KOPT-K1 (cell line): ENCODE results near the gene SHROOM1.

ENCODE experiments used
- H3K27ac ChIP-seq: fragments of 200-600 bp; sonication (generic); 2 replicates; pipeline ENCODE4 v1.5.1; 2016; ENCODE audit warnings: antibody characterized with exemption, mild to moderate bottlenecking, low read depth, low read length; ENCODE audit not compliant: poor library complexity, severe bottlenecking
- H3K36me3 ChIP-seq: fragments of 200-600 bp; sonication (generic); 2 replicates; pipeline ENCODE4 v1.5.1; 2017; ENCODE audit warnings: antibody characterized with exemption, mild to moderate bottlenecking, low read length, moderate library complexity; ENCODE audit not compliant: insufficient read depth
- H3K9me3 ChIP-seq: fragments of 200-600 bp; sonication (generic); 2 replicates; pipeline ENCODE4 v1.5.1; 2017; ENCODE audit warnings: antibody characterized with exemption, low read length, mild to moderate bottlenecking; ENCODE audit not compliant: insufficient read depth, poor library complexity, severe bottlenecking

Gene SHROOM1

GRCh38 chr5:132830436-132831094 lies at the start of gene SHROOM1:
SHROOM1 (minus strand) TSS chr5:132830647; CDS start chr5:132826140, 4,507 bp downstream.
- H3K27ac ChIP-seq = peak within 1 kb of the TSS; percentile 31
- H3K36me3 ChIP-seq = no peaks in the 10 kb centered on the region
- H3K9me3 ChIP-seq = no peaks in the 10 kb centered on the region

- Histone ChIP-seq H3K27ac (no peak overlapping the region), H3K9me3 (no peaks in the 10 kb centered on the region), H3K36me3 (peaks cover 95% of the 10 kb centered on the region)
Measured at GRCh38 chr5:132877938-132878337, 47.5 kb upstream of the SHROOM1 start.

DNA sequence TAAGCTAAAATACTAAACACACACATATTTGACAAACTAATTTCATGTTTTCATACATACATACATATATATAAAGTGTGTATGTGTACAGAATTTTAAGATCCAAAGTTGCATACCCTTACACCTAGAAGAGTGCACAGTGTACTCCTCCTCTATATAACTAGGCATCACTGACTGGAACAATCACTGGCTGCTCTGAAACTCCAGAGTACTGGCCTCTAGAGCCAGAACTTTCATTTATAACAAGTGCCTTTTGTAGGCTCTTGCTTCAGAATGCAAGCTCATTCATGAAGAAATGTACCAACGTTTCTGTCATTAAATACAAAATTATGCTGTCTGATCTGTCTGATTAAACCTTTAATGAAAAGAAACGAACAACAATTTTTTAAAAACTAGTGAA lies 47.0 kb upstream of the SHROOM1 start:
- H3K27ac ChIP-seq = no peak overlapping the region
- H3K36me3 ChIP-seq = peaks cover 95% of the 10 kb centered on the region
- no peaks in the 10 kb centered on the region for H3K9me3 ChIP-seq

DNA sequence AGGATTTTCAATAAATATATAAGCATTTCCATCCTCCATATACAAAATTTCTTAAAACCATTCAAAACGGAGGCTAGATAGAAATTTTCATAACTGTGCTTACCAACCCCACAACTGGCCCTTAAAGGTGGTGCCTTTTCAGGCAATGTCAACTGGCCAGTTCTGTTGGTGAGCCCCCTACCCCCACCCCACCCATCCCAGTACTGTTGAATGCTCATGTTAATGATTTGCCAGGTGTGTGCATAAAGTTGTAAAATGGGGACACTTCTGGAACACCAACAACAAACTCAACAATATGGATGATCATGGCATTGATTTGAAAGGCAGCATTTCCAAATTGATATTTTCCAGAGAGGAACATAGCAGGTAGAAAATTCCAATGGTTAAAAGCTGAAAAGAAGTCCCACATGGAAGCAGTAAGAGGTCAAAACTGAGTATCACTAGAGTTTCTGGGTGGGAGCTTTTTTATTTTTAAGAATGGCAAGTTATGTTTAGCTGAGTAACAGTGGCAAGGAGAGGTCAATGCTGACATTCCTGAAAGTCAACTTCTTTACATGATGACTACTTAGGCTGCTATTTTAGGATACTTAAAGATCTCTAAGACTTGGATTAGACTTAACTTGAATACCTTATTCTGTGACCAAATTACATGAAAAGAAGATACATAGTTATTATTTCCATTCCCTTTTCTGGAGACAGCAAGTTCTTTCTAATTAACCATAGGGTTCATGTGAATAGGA lies 45.7 kb upstream of the SHROOM1 start:
- no peak overlapping the region for H3K27ac ChIP-seq
- H3K9me3 ChIP-seq = no peaks in the 10 kb centered on the region
- peaks cover 95% of the 10 kb centered on the region for H3K36me3 ChIP-seq

DNA sequence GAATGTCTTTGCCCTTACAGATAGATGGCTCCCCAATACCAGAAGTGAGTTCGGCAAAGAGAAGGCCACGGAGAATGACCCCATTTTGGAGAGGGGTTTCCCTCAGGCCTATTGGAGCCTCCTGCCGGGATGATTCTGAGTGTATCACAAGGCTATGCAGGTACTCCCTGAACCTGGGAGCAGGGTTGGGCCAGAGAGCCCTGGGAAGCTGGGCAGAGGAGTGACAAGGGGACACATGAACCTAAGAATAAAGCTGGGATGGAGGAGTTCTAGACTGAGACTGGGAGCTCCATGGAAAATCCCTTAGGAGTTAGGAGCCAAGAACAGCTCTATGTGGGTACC lies 43.5 kb upstream of the SHROOM1 start:
- Histone ChIP-seq H3K36me3 (peaks cover 93% of the 10 kb centered on the region), H3K9me3 (no peaks in the 10 kb centered on the region), H3K27ac (no peak overlapping the region)

DNA sequence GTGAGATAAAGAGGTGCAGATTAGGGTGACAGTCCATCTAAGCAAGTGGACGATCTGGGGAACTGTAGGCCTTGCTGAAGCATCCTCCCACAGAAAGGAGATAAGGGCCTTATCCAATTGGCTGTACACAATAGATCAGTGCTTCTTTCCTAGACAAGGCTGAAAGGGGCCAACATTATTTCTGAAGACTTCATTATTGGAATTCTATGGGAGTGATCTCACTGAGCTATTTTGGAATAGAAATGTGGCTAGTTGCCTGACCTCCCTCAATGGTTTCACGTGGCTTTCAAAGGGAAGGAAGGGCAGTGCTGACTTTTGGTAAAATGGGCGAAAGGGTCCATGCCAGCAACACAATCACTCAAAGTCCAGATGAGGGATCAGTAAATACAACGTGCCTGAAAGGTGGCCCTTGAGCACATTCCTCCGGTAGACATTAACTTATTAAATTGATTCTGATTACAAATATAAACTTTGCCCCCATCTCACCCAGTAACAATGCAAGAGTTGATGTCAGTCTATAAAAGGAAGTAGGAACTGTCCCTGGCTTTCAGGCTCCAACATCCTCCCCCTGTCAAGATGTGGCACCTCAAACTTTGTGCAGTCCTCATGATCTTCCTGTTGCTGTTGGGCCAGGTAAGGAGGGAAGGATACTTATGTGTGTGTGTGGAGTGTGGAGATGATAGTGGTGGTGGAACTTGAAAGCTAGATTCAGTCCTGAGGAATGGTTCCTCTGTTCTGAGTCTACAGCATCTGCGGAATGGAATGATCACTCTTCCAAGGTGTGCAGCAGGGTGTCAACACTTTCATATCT lies 42.9 kb upstream of the SHROOM1 start, which contains the start of gene LEAP2:
LEAP2 (plus strand) TSS at position 550 of the 811 bp plus-strand sequence; CDS start at position 577, 27 bp downstream.
- no peak within 1 kb of the TSS for H3K27ac ChIP-seq
- H3K9me3 ChIP-seq = no peaks in the 10 kb centered on the region
- H3K36me3 ChIP-seq = peaks cover 93% of the 10 kb centered on the region

GRCh38 chr5:132872788-132873118 lies 42.3 kb upstream of the SHROOM1 start:
- no peak overlapping the region for H3K27ac ChIP-seq
- H3K36me3 ChIP-seq = peaks cover 93% of the 10 kb centered on the region

DNA sequence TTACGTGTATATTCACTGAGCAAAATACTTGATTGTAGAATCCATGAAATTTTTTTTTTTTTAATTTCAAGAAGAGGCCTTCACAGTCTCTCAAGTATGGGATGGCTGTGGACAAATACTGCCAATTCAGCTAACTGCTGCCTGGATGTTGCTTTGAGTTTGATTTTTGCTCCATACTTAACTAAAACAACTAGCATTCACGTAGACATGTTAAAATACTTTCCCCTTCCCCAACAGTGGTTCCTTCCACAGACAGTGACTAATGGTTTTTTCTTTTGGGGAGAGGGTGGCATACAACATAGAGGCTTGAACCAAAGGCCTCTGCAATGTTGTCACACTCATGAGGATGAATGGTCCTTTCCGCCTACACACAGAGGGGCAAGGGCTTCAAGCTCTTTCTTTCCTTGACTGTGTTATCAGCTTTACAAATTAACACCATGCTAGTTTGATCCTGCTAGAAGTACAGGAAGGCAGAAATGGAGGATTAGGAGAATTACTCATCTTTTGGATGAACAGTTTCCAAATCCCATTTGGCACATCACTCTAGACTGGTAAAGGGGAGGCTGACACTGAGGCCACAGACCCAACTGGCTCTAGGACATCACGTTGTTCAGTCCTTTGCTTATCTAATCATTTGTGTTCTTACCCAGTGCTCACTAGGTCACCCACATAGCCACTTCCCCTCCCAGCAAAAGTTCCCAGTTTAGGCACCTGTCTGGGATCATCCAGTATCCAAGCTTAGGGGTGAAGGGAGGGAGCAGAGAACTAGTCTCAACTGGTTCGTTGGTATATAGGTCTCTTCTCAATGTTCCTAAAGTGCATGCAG lies 41.2 kb upstream of the SHROOM1 start:
- Histone ChIP-seq H3K9me3 (no peaks in the 10 kb centered on the region), H3K27ac (no peak overlapping the region), H3K36me3 (peaks cover 88% of the 10 kb centered on the region)

More at GRCh38 chr5:132872788-132873118, 42.3 kb upstream of the SHROOM1 start:
- H3K9me3 ChIP-seq = no peaks in the 10 kb centered on the region

DNA sequence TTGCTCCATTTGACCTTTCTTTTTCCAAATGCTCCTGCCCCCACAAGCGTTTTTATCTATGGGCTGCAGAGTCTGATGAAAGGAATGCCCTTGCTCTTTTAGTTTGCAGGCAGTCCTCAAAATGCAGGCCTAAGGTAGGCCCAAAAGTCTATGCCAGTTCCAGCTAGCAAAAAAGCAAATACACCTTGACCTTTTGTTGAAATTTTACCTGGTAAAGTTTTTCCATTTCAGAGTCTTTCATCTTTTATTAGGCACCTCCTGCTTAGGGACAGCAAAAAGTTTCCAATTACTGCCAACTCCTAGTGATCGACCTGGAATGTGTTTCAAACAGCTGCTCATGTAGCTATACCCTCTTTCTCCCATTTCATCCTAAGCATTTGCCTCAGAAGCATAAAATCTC lies 40.4 kb upstream of the SHROOM1 start:
- Histone ChIP-seq H3K36me3 (peaks cover 80% of the 10 kb centered on the region), H3K9me3 (no peaks in the 10 kb centered on the region), H3K27ac (no peak overlapping the region)

DNA sequence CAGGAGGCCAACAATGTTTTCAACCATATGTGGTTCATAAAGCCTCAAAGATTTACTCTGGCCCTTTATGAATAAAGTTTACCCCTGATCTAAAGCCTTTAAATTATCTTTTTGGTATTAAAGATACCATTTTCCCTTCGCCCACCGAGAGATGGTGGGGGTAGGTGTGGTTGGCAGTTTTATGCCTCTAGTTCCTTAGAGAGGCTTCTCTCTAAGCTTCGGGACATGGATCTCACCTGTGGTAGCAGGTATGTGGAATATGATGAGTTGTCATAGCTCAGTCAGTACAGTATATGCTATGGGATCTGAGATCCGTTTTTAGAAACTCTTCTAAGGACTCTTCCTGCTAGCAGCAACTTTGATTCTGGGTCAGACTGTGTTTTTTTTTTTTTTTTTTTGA lies 38.3 kb upstream of the SHROOM1 start:
- no peak overlapping the region for H3K27ac ChIP-seq
- no peaks in the 10 kb centered on the region for H3K9me3 ChIP-seq
- peaks cover 62% of the 10 kb centered on the region for H3K36me3 ChIP-seq

GRCh38 chr5:132867046-132867451 lies 36.6 kb upstream of the SHROOM1 start:
- Histone ChIP-seq H3K27ac (peak overlapping the region; percentile 71), H3K9me3 (no peaks in the 10 kb centered on the region), H3K36me3 (peaks cover 45% of the 10 kb centered on the region)

DNA sequence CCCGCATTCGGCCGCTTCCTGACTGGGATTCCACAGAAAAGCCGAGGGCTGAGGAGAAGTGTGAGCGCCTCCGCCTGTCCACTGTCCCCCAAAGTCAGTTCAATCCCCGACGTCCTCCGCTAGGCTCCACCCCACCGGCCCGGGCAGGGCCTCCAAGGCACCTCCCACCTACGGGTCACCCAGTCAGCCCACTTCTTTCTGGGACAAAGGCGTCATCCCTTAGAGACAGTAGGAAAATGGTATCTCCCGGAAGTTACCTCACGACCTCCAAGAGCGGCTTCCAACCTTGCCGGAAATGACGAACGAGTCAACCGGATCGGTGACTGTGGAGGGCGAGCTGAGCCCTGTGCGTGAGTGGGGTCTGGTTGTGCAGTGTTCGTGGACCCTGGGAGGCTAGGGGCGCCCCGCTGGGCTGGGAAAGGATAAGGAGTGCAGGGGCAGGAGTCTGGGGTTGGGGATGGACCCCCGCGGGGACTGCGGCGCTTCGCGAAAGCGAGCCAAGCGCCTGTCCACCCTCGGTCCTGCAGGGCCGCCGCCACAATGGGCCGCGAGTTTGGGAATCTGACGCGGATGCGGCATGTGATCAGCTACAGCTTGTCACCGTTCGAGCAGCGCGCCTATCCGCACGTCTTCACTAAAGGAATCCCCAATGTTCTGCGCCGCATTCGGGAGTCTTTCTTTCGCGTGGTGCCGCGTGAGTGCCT lies 36.0 kb upstream of the SHROOM1 start, which contains the start of the genes GDF9 and UQCRQ:
GDF9 (minus strand) TSS at position 128 of the 704 bp plus-strand sequence. CDS start 1,936 bp downstream, outside the sequence.
UQCRQ (plus strand) TSS at position 301 of the 704 bp plus-strand sequence; CDS start at position 541, 240 bp downstream.
- Histone ChIP-seq H3K36me3 (peaks cover 39% of the 10 kb centered on the region), H3K27ac (peak within 1 kb of the TSS; percentile 71), H3K9me3 (no peaks in the 10 kb centered on the region)

GRCh38 chr5:132865668-132866341 lies 35.4 kb upstream of the SHROOM1 start:
- H3K36me3 ChIP-seq = peaks cover 32% of the 10 kb centered on the region
- no peaks in the 10 kb centered on the region for H3K9me3 ChIP-seq
- peak overlapping the region; percentile 71 for H3K27ac ChIP-seq
